HepG2 (cell line): ENCODE data around the gene BIK. TPM values are rescaled to one million over a fixed set of nuclear protein-coding genes. Genes with fewer than 3 reads are reported as not detected.

Source experiments
- HDAC1 ChIP-seq: sonication (generic); formaldehyde crosslinking; IDR thresholded peaks from 2 replicates; pipeline ENCODE4 v1.5.1; 2020; ENCODE audit warnings: mild to moderate bottlenecking, missing genetic modification reagents
- HINFP ChIP-seq: sonication (generic); formaldehyde crosslinking; IDR thresholded peaks from 2 replicates; pipeline ENCODE4 v1.4.0; 2020; ENCODE audit warnings: low read depth, mild to moderate bottlenecking, missing genetic modification reagents
- HMGXB3 ChIP-seq: sonication (generic); formaldehyde crosslinking; IDR thresholded peaks from 2 replicates; pipeline ENCODE4 v1.4.0; 2020; ENCODE audit warnings: missing genetic modification reagents, borderline replicate concordance
- NCOA2 ChIP-seq: sonication (generic); formaldehyde crosslinking; IDR thresholded peaks from 2 replicates; pipeline ENCODE4 v1.8.0; 2022; ENCODE audit warnings: inconsistent platforms
- NR2F6 ChIP-seq, 2 experiments: IDR thresholded peaks; 2 replicates each; pipeline ENCODE4 v1.6.1; 2016; ENCODE audit warnings: antibody characterized with exemption in 1 of 2, mild to moderate bottlenecking in 1 of 2
- RORA ChIP-seq: sonication (generic); formaldehyde crosslinking; IDR thresholded peaks from 2 replicates; pipeline ENCODE4 v1.5.0; 2020; ENCODE audit warnings: mild to moderate bottlenecking, missing genetic modification reagents, moderate library complexity
- SKIL ChIP-seq: sonication (generic); formaldehyde crosslinking; IDR thresholded peaks from 2 replicates; pipeline ENCODE4 v1.8.0; 2022; ENCODE audit warnings: missing genetic modification reagents, mild to moderate bottlenecking, moderate library complexity, borderline replicate concordance
- ZNF18 ChIP-seq: sonication (generic); formaldehyde crosslinking; IDR thresholded peaks from 2 replicates; pipeline ENCODE4 v1.8.0; 2022; ENCODE audit warnings: mild to moderate bottlenecking, missing genetic modification reagents; ENCODE audit not compliant: insufficient replicate concordance
- ZNF205 ChIP-seq: IDR thresholded peaks from 2 replicates; pipeline ENCODE4 v1.6.1; 2018; ENCODE audit warnings: missing biosample characterization, missing genetic modification reagents
- ZNF468 ChIP-seq: sonication (generic); formaldehyde crosslinking; IDR thresholded peaks from 2 replicates; pipeline ENCODE4 v1.8.0; 2022; ENCODE audit warnings: mild to moderate bottlenecking, moderate library complexity, missing genetic modification reagents
- ZNF513 ChIP-seq: sonication (generic); formaldehyde crosslinking; conservative IDR thresholded peaks from 2 replicates; pipeline ENCODE4 v1.5.0; 2020; ENCODE audit warnings: missing genetic modification reagents
- ZNF558 ChIP-seq: sonication (generic); formaldehyde crosslinking; IDR thresholded peaks from 2 replicates; pipeline ENCODE4 v1.9.0; 2022; ENCODE audit warnings: mild to moderate bottlenecking, missing genetic modification reagents, borderline replicate concordance
- ZNF678 ChIP-seq: sonication (generic); formaldehyde crosslinking; IDR thresholded peaks from 2 replicates; pipeline ENCODE4 v1.4.0; 2020; ENCODE audit warnings: mild to moderate bottlenecking, missing genetic modification reagents
- ZNF747 ChIP-seq: sonication (generic); formaldehyde crosslinking; IDR thresholded peaks from 2 replicates; pipeline ENCODE4 v1.8.1; 2023; ENCODE audit warnings: missing genetic modification reagents, mild to moderate bottlenecking, borderline replicate concordance
- ZSCAN25 ChIP-seq: sonication (generic); formaldehyde crosslinking; IDR thresholded peaks from 2 replicates; pipeline ENCODE4 v1.8.0; 2022; ENCODE audit warnings: mild to moderate bottlenecking, missing genetic modification reagents
- polyA plus RNA-seq, 8 experiments: library from polyadenylated mRNA; depleted of rRNA in 3 of 8; stranded (reverse) in 7 of 8; unstranded in 1 of 8; fragments of >200 nt; fragmentation: Illumina TruSeq in 4 of 8; extraction: Trizol in 4 of 8; gene quantifications; 2 replicates each; pipeline versions ENCODE4 v1.2.1 to v1.2.3, GENCODE V29; 2011 to 2016; ENCODE audit warnings: low read depth in 4 of 8, missing spikeins in 1 of 8, mixed read lengths in 1 of 8; ENCODE audit not compliant: insufficient read depth in 1 of 8
- total RNA-seq, 5 experiments: library from RNA; depleted of rRNA; stranded (reverse); fragments of >200 nt; fragmentation: Illumina TruSeq; extraction: Trizol; gene quantifications; 2 replicates each; pipeline ENCODE4 v1.2.3, GENCODE V29; 2016; ENCODE audit warnings: low read depth in 1 of 5

BIK gene
- total and polyA plus RNA-seq, 2 of the 13 experiments (the other 11 are each of a cell fraction or from before 2014, with no cell fraction given) = 0.54 to 0.80 TPM

- no peak for TF ChIP-seq ZNF468 (CRISPR knock-in tag)
- TF ChIP-seq ZNF18 (CRISPR knock-in tag) = peak; percentile 39
- no peak for TF ChIP-seq SKIL (CRISPR knock-in tag)
- TF ChIP-seq HMGXB3 (CRISPR knock-in tag) = no peak
- no peak for TF ChIP-seq HINFP (CRISPR knock-in tag)
- no peak for TF ChIP-seq ZNF205 (CRISPR knock-in tag)
- TF ChIP-seq ZNF558 (CRISPR knock-in tag) = no peak
- TF ChIP-seq ZSCAN25 (CRISPR knock-in tag) = peak; percentile 92
- TF ChIP-seq HDAC1 (CRISPR knock-in tag) = 0 out of 2 replicates have a peak, but pooled peaks have one; percentile 30
- TF ChIP-seq ZNF747 (CRISPR knock-in tag) = 0 out of 2 replicates have a peak, but pooled peaks have one; percentile 47
- TF ChIP-seq ZNF513 (CRISPR knock-in tag) = no peak
- TF ChIP-seq NR2F6 (IDR thresholded peaks at IDR 0.05) = 0 out of 2 replicates have a peak, but pooled peaks have one; percentile 51
- TF ChIP-seq NR2F6 (CRISPR knock-in tag; IDR thresholded peaks at IDR 0.05) = peak; percentile 28; the same call in 1 of the 2 replicates
- TF ChIP-seq NCOA2 (CRISPR knock-in tag) = no peak
- TF ChIP-seq RORA (CRISPR knock-in tag) = no peak
- TF ChIP-seq ZNF678 (CRISPR knock-in tag) = no peak
These were observed 7.7 kb downstream of the BIK start (continued) for GRCh38 chr22:43118024-43118849.
